HS-5 (cell line): Measurements from ENCODE around the gene SEPTIN5.

Source experiments
- DNase-seq: peaks from one replicate; pipeline ENCODE4 v3.0.0-alpha.2; 2012; ENCODE audit warnings: low read depth

SEPTIN5 gene

DNA sequence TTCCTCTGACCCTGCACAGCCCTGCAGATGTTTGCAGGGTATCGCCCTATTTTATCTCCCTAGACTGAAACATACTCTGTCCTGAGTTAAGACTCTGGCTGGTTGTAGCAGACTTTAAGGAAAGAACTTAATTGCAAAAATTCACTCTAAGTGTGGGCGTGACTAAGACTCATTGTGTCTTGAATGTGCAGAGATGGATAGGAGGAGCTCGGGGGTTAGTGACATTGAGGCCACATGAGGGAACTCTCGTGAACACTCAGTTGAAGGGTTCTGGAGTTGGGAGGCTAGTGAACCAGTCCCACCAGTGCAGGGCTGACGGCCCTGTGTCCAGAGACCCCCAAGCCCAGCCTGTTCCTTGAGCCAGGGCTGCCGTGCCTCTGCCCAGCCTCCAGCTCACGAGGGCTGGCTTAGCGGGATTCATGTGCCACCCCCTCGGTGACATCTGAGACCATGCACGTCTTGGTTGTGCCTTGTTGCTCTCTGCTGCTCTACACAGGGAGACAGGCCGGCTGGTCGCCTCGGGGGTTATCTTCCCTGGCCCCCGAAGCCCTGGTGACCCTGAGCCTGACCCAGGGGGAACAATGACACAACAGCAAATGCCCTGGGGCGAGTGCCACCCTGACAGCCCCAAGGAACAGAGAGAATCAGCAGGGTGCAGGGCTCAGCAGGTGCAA, 34.8 kb downstream of the SEPTIN5 start:
- no peak for DNase-seq

DNA sequence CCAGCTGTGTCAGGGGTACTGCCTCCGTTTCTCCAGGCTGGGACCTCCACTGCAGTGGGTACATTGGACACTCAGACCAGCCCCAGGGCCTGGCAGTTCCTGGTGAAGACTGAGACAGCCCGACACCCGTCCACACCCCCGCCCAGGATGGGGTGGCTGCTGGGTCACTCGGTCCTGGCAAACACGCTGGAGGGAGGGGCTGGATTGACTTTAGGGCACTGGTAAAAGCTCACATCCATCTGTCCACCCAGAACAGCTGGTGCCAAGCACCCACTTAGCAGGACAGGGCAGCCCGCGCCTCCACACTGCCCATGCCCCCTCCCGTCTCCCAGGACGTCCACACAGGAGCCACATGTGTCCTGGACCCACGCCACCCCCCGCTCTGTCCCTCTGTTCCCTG, 35.6 kb downstream of the SEPTIN5 start:
- no peak for DNase-seq

- no peak for DNase-seq
These were observed 36.5 kb downstream of the SEPTIN5 start for GRCh38 chr22:19750507-19751490.

DNA sequence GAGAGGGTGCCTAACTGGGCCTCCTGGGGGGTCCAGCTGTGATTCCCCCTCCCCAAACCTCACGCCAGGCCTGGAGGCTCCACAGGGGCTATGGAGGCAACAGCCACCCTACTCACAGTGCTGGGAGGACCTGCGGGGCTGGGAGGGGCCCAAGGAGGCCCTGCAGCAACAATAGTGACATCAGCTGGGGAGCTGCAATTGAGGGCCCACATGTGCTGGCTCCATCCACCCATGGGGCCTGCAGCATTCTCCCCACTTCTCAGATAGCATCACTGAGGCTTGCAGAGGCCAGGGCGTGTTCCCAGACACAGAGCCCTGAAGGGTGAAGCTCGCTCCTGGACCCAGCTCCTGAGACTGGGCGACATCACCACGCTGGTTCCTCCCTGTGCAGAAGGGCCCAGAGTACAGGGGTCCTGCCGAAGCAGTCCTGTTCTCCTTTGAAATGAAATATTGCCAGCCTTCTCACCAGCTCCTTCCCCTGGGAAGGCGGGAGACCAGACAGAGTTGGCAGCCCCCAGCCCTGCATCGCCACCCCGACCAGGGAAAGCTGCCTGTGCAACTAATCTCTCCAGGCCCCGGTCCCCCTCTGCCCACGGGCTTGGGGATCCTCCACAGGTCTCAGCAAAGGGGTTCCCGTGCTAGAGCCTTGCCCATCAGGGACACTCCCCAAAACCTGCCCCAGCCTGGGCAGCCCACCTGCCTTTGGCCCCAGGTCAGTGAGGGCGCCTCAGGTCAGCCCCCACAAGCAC, 37.4 kb downstream of the SEPTIN5 start:
- DNase-seq: no peak

DNA sequence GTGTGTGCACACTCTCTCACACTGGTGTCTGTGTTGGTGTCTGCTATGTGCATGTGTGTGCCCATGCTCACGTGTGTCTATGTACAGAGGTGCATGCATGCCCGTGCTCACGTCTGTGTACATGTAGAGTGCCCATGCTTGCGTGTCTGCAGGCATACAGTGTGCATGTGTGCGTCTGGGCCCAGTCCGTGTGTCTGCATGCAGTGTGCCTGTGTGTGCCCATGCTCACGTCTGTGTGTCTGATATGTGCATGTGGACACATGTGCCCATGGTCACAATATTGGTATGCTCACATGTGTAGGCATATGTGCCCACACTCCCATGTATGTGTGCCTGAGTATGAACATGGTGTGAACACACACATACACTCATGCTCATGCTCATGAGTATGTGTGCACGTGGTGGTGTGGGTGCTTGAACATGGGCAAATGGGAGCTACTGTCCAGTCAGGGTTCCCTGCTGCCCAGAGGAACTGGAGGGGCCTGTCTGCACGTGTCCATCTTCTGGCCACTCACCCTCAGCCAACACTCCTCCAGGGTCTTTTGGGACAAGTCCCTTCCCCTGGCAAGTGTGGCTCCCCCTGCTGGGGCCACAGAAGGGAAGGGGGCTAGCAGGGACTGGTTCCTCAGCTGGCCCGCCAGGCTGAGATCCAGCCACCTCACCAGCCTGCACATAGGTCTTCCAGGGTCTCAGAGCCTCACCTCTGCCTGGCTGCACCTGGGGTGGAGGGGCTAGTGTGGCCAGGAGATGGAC, 39.0 kb downstream of the SEPTIN5 start:
- no peak for DNase-seq

GRCh38 chr22:19753996-19754700, 39.8 kb downstream of the SEPTIN5 start:
- no peak for DNase-seq

DNA sequence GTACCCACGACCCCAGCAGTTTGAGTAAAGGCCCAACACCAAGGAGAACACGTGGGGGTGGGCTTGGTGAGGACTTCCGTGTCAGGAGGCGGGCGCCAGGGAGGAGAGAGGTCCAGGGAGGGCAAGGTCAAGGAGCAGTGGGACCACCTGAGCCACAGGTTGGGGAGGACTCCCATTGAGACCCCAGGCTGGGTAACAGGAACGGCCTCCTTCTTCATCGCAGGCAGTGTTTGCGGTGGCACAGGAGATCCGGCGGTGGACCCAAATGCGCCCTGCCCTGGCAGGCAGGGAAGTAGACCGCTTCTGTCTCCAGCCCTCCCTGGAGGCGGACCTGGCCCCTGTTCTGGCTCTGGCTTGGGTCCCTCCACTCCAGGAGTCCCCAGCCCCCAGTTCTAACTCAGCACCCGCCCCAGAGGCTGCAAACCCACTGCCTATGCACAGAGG, 40.4 kb downstream of the SEPTIN5 start:
- no peak for DNase-seq

- no peak for DNase-seq
These were observed 40.9 kb downstream of the SEPTIN5 start for GRCh38 chr22:19755145-19755710.

DNA sequence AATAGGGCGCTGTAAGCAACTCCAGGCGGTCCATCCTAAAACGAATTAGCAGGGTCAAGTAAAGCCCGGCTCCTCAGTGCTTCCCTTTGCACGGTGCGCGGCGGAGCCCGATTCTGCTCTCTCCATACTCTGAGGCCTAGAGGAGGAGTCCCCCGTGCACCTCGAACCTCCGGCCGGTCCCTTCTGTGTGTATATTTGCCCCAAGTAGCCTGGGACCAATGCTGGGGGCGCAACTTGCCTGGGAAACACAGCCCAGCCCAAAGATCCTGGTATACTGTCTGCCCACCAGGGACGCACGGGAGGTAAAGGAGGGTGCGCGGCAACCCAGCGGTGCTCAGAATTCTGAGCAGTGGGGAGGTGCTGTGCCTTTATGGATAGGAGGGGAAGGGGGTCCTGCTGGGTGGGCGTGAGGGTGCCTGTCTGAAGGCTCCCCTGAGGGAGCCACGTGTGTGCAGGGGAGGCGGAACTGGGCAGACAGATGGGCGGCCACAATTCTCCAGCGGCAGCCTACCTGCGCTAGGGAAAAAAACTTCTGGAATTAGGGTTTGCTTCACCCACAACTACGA, 41.5 kb downstream of the SEPTIN5 start:
- DNase-seq: no peak

GRCh38 chr22:19756288-19757128, 42.2 kb downstream of the SEPTIN5 start:
- no peak for DNase-seq

GRCh38 chr22:19757140-19757984, 43.1 kb downstream of the SEPTIN5 start:
- no peak for DNase-seq

DNA sequence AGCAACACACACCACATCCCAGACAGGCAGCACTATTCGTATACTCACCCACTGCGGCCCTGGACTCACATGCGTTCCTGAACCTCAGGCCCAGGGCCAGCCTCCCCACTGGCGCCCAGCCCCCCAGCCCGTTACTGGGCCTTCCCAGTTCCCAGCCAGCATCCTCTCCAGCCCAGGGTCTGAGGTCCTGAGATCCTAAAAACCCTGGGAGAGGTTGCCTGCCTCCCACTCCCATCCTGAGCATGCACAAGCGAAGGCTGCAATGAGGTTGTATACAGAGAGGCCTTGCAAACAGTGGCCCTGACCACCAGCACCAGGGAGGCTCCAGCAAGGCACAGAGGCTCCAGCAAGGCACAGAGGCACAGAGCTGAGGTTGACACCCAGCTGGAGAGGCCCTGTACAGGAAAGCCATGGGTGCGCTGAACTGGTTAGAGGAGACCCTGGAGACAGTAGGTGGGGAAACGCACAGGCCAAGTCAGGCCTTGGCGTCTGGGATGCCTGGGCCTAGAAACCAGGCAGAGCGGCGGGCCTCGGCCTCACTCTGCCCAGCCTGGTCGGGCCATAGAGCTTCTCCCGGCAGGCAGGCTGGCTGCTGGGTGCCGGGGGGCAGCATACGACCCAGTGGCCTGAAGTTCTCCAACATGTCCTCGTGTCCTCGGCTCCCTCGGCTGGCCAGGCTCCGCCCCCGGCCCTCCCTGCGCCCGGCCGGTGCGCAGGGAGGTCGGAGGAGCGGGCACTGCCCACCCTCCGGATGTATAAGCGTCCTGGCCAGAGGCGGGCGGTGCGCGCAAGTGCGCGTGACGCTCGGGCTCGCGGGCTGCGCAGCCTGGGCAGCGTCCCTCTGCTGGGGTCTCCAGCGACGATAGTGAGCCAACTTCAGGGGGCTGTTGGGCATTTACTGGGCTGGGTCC, 43.9 kb downstream of the SEPTIN5 start:
- no peak for DNase-seq

DNA sequence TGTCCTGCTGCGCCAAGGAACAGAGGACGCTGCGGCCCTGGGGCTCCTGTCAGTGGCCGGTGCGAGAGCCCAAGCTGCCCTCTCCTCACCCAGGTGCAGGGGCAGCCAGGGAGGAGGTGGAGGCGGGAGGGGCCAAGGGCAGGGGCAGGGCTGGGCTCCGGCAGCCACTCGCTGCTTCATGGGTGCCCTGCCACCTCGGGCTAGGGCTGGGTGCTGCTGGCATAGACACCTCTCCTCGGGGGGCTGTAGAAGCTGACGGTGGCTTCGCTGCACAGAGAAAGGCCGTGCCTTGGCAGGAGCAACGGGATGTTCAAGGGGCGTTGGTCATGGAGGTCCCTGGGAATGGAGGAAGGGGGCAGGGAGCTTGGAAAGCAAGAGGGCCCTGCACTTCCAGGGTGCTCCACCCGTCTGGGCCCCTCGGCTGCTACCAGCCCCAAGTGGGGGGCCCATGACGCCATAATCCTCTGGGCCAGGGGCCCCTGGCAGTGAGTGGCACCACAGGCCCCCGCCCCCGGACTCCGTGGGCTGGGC, 44.7 kb downstream of the SEPTIN5 start:
- no peak for DNase-seq

- no peak for DNase-seq
These were observed 45.2 kb downstream of the SEPTIN5 start for GRCh38 chr22:19759427-19760057.

GRCh38 chr22:19760058-19760950, 46.0 kb downstream of the SEPTIN5 start, which contains the start of gene TBX1:
TSS of gene TBX1 (plus strand) at chr22:19760778. CDS start at chr22:19760844, 66 bp downstream.
- no peak for DNase-seq
